MCF 10A (cell line): ENCODE data around the gene PRKG1. TPM values are rescaled to one million over a fixed set of nuclear protein-coding genes. Genes with fewer than 3 reads are reported as not detected.

Experiments
- BruUV-seq: library from RNA; stranded (reverse); fragments of 400-500 nt; replicated peaks from 2 replicates; lab custom pipeline; 2021; lab: Mats Ljungman, UMichigan
- CTCF ChIA-PET: fragments of 300-600 bp; sonication (Branson Sonifier 250); formaldehyde crosslinking; extraction: SDS; loops from one replicate; lab custom pipeline; 2021; ENCODE audit warnings: antibody characterized with exemption, inconsistent platforms; lab: Yijun Ruan, JAX
- POLR2A ChIA-PET: fragments of 300-600, 350-650 bp; sonication (Branson Sonifier 250); formaldehyde crosslinking; extraction: SDS; loops from one replicate; lab custom pipeline; 2020; ENCODE audit warnings: antibody characterized with exemption, inconsistent platforms; lab: Yijun Ruan, JAX
- DNase-seq: peaks from one replicate; pipeline ENCODE4 v3.0.0-alpha.2; 2018; ENCODE audit not compliant: unreplicated experiment
- H3K27ac Mint-ChIP-seq: one replicate; pipeline ENCODE4 v1.8.0; 2022; ENCODE audit warnings: mild to moderate bottlenecking, low read depth, mixed read lengths; ENCODE audit not compliant: unreplicated experiment
- H3K27me3 Mint-ChIP-seq: one replicate; pipeline ENCODE4 v1.8.0; 2022; ENCODE audit warnings: mixed read lengths; ENCODE audit not compliant: insufficient read depth, unreplicated experiment
- H3K36me3 Mint-ChIP-seq: one replicate; pipeline ENCODE4 v1.8.0; 2022; ENCODE audit warnings: mild to moderate bottlenecking, moderate library complexity, mixed read lengths; ENCODE audit not compliant: insufficient read depth, unreplicated experiment
- H3K4me1 Mint-ChIP-seq: one replicate; pipeline ENCODE4 v1.8.0; 2022; ENCODE audit warnings: mixed read lengths; ENCODE audit not compliant: insufficient read depth, unreplicated experiment
- H3K4me3 Mint-ChIP-seq: one replicate; pipeline ENCODE4 v1.8.0; 2022; ENCODE audit warnings: mild to moderate bottlenecking, moderate library complexity, mixed read lengths; ENCODE audit not compliant: unreplicated experiment
- H3K9me3 Mint-ChIP-seq: one replicate; pipeline ENCODE4 v1.8.0; 2022; ENCODE audit warnings: mixed read lengths; ENCODE audit not compliant: unreplicated experiment
- CTCF ChIP-seq: fragments of 200-600 bp; IDR thresholded peaks from one replicate; pipeline ENCODE4 v1.8.0; 2022; ENCODE audit warnings: antibody characterized with exemption, mild to moderate bottlenecking; ENCODE audit not compliant: unreplicated experiment
- intact Hi-C: fragments of 100-400 bp; cut with micrococcal nuclease; formaldehyde crosslinking; loops from 2 replicates; pipeline ENCODE4 v1.14.1; 2022
- total RNA-seq: library from RNA; stranded (reverse); gene quantifications from 2 replicates; pipeline ENCODE4 v1.2.3, GENCODE V29; 2022

Gene PRKG1
- total RNA-seq, 1 experiment from 2014 or later, result 0.09 TPM

GRCh38 chr10:52256832-52257691 lies 1182.8 kb downstream of the PRKG1 start:
- CTCF ChIA-PET, result interaction anchor here (0.6 to 1.8 kb wide), 9 partner anchors 9 to 524 kb away, joined by 3 to 4 read pairs (median 3); no protein-coding TSS in a partner anchor
- peak; percentile 93 for DNase-seq
- no peaks in the 10 kb centered on the region for H3K27me3 Mint-ChIP-seq
- peak overlapping the region; percentile 64 for H3K4me3 Mint-ChIP-seq
- POLR2A ChIA-PET, result interaction anchor here (0.7 to 1.4 kb wide), 7 partner anchors 10 to 1787 kb away, joined by 3 to 7 read pairs (median 3); no protein-coding TSS in a partner anchor
- H3K27ac Mint-ChIP-seq, result peak overlapping the region; percentile 98
- no peaks in the 10 kb centered on the region for H3K9me3 Mint-ChIP-seq
- BruUV-seq, result no TSS peak
- intact Hi-C loops, result no loop called here
- peaks cover 18% of the 10 kb centered on the region for H3K4me1 Mint-ChIP-seq
- no peak for TF ChIP-seq CTCF
- no peaks in the 10 kb centered on the region for H3K36me3 Mint-ChIP-seq

- intact Hi-C loops, result no loop called here
- H3K9me3 Mint-ChIP-seq, result no peaks in the 10 kb centered on the region
- H3K27me3 Mint-ChIP-seq, result no peaks in the 10 kb centered on the region
- ChIA-PET CTCF (interaction anchor here (0.6 to 1.8 kb wide), 5 partner anchors 9 to 297 kb away, joined by 3 to 4 read pairs (median 3); no protein-coding TSS in a partner anchor), POLR2A (interaction anchor here (0.7 to 1.4 kb wide), 5 partner anchors 14 to 1787 kb away, joined by 3 to 4 read pairs (median 3); no protein-coding TSS in a partner anchor)
- no TSS peak for BruUV-seq
- H3K36me3 Mint-ChIP-seq, result no peaks in the 10 kb centered on the region
- TF ChIP-seq CTCF, result no peak
- no peak for DNase-seq
- no peak overlapping the region for H3K4me3 Mint-ChIP-seq
- peaks cover 18% of the 10 kb centered on the region for H3K4me1 Mint-ChIP-seq
- peak overlapping the region; percentile 98 for H3K27ac Mint-ChIP-seq
These were observed 1183.4 kb downstream of the PRKG1 start for GRCh38 chr10:52257692-52258075.

- POLR2A ChIA-PET, result interaction anchor here (0.6 kb wide), 1 partner anchor 1639 kb away, joined by 3 read pairs; no protein-coding TSS in a partner anchor
These were observed 1184.6 kb downstream of the PRKG1 start for GRCh38 chr10:52258799-52259425.

More at GRCh38 chr10:52258799-52259425, 1184.6 kb downstream of the PRKG1 start:
- H3K27ac Mint-ChIP-seq, result no peak overlapping the region
- DNase-seq, result no peak
- no TSS peak for BruUV-seq
- H3K9me3 Mint-ChIP-seq, result no peaks in the 10 kb centered on the region
- H3K27me3 Mint-ChIP-seq, result no peaks in the 10 kb centered on the region
- peaks cover 18% of the 10 kb centered on the region for H3K4me1 Mint-ChIP-seq
- no peaks in the 10 kb centered on the region for H3K36me3 Mint-ChIP-seq
- CTCF ChIA-PET, result interaction anchor here (0.7 to 1.8 kb wide), 4 partner anchors 43 to 1216 kb away, joined by 3 to 4 read pairs (median 3); no protein-coding TSS in a partner anchor
- TF ChIP-seq CTCF, result no peak
- intact Hi-C loops, result no loop called here
- H3K4me3 Mint-ChIP-seq, result no peak overlapping the region
